ES-I3 (cell line): ENCODE data around the gene PMPCA.
"Not testable (repeated sequence)": the region's sequence is repeated elsewhere in the genome, so short reads cannot be mapped to it uniquely, and the experiment has no call there.

Experiments
- H3K36me3 ChIP-seq: 2 replicates; pipeline ENCODE4 v1.6.1; 2013; ENCODE audit warnings: mild to moderate bottlenecking, low read length, control low read depth, moderate library complexity; ENCODE audit not compliant: insufficient read depth
- H3K4me1 ChIP-seq: 2 replicates; pipeline ENCODE4 v1.6.1; 2013; ENCODE audit warnings: mild to moderate bottlenecking, control low read depth, low read length; ENCODE audit not compliant: insufficient read depth
- H3K9ac ChIP-seq: 2 replicates; pipeline ENCODE4 v1.6.1; 2013; ENCODE audit warnings: low read depth, mild to moderate bottlenecking, low read length, moderate library complexity
- H3K9me3 ChIP-seq: 2 replicates; pipeline ENCODE4 v1.6.1; 2013; ENCODE audit warnings: mild to moderate bottlenecking, low read length, moderate library complexity; ENCODE audit not compliant: control insufficient read depth, insufficient read depth

PMPCA gene

GRCh38 chr9:136425367-136425766, 14.9 kb downstream of the PMPCA start:
- H3K9me3 ChIP-seq, H3K4me1 ChIP-seq, H3K9ac ChIP-seq: not testable (repeated sequence)
- H3K36me3 ChIP-seq: peaks cover 12% of the 10 kb centered on the region

- Histone ChIP-seq H3K4me1 (no peaks in the 10 kb centered on the region), H3K9me3 (no peaks in the 10 kb centered on the region), H3K9ac (no peak overlapping the region), H3K36me3 (peaks cover 9% of the 10 kb centered on the region)
Observed at GRCh38 chr9:136426787-136427186, 16.3 kb downstream of the PMPCA start.

GRCh38 chr9:136429075-136429628, 18.7 kb downstream of the PMPCA start:
- peaks cover 5% of the 10 kb centered on the region; the same call in 1 of the 2 replicates for H3K36me3 ChIP-seq
- no peak overlapping the region for H3K9ac ChIP-seq
- H3K9me3 ChIP-seq: no peaks in the 10 kb centered on the region
- H3K4me1 ChIP-seq: no peaks in the 10 kb centered on the region

GRCh38 chr9:136429683-136430491, 19.4 kb downstream of the PMPCA start:
- Histone ChIP-seq H3K9ac (no peak overlapping the region), H3K4me1 (no peaks in the 10 kb centered on the region), H3K36me3 (no peaks in the 10 kb centered on the region; the same call in 1 of the 2 replicates), H3K9me3 (no peaks in the 10 kb centered on the region)

- Histone ChIP-seq H3K9ac (no peak overlapping the region), H3K9me3 (no peaks in the 10 kb centered on the region), H3K36me3 (no peaks in the 10 kb centered on the region; the same call in 1 of the 2 replicates), H3K4me1 (no peaks in the 10 kb centered on the region)
Observed at GRCh38 chr9:136430588-136431234, 20.3 kb downstream of the PMPCA start.

- Histone ChIP-seq H3K4me1 (no peaks in the 10 kb centered on the region), H3K9ac (no peak overlapping the region), H3K36me3 (no peaks in the 10 kb centered on the region; the same call in 1 of the 2 replicates), H3K9me3 (no peaks in the 10 kb centered on the region)
Observed at GRCh38 chr9:136431782-136432350, 21.4 kb downstream of the PMPCA start.

GRCh38 chr9:136432591-136432990, 22.1 kb downstream of the PMPCA start:
- Histone ChIP-seq H3K9ac (no peak overlapping the region), H3K4me1 (peaks cover 2% of the 10 kb centered on the region; the same call in 1 of the 2 replicates), H3K36me3 (no peaks in the 10 kb centered on the region; the same call in 1 of the 2 replicates), H3K9me3 (no peaks in the 10 kb centered on the region)

GRCh38 chr9:136433043-136433715, 22.7 kb downstream of the PMPCA start:
- H3K4me1 ChIP-seq: peaks cover 4% of the 10 kb centered on the region; the same call in 1 of the 2 replicates
- no peak overlapping the region for H3K9ac ChIP-seq
- no peaks in the 10 kb centered on the region for H3K9me3 ChIP-seq
- no peaks in the 10 kb centered on the region; the same call in 1 of the 2 replicates for H3K36me3 ChIP-seq

GRCh38 chr9:136433849-136434579, 23.6 kb downstream of the PMPCA start:
- Histone ChIP-seq H3K9me3 (no peaks in the 10 kb centered on the region), H3K9ac (no peak overlapping the region), H3K36me3 (no peaks in the 10 kb centered on the region), H3K4me1 (peaks cover 4% of the 10 kb centered on the region; the same call in 1 of the 2 replicates)

GRCh38 chr9:136434580-136435169, 24.2 kb downstream of the PMPCA start:
- Histone ChIP-seq H3K36me3 (no peaks in the 10 kb centered on the region), H3K4me1 (peaks cover 4% of the 10 kb centered on the region; the same call in 1 of the 2 replicates), H3K9me3 (no peaks in the 10 kb centered on the region), H3K9ac (no peak overlapping the region)

GRCh38 chr9:136436055-136436634, 25.7 kb downstream of the PMPCA start:
- H3K9me3 ChIP-seq: no peaks in the 10 kb centered on the region
- H3K4me1 ChIP-seq: peaks cover 4% of the 10 kb centered on the region; the same call in 1 of the 2 replicates
- H3K36me3 ChIP-seq: peaks cover 2% of the 10 kb centered on the region; the same call in 1 of the 2 replicates
- H3K9ac ChIP-seq: no peak overlapping the region

- Histone ChIP-seq H3K9ac (peak overlapping the region; percentile 85; the same call in 1 of the 2 replicates), H3K36me3 (peaks cover 4% of the 10 kb centered on the region; the same call in 1 of the 2 replicates), H3K4me1 (peaks cover 4% of the 10 kb centered on the region; the same call in 1 of the 2 replicates)
Observed at GRCh38 chr9:136437430-136437829, 27.0 kb downstream of the PMPCA start.

More at GRCh38 chr9:136437430-136437829, 27.0 kb downstream of the PMPCA start:
- no peaks in the 10 kb centered on the region for H3K9me3 ChIP-seq
